Right lung (tissue), 5 donors: ENCODE data around the gene PCDHGA1. TPM values are rescaled to one million over a fixed set of nuclear protein-coding genes. Genes with fewer than 3 reads are reported as not detected.
"Not testable (repeated sequence)": the region's sequence is repeated elsewhere in the genome, so short reads cannot be mapped to it uniquely, and the experiment has no call there.

Experiments used
- DNase-seq, 2 donors: peaks; one replicate each; pipeline ENCODE4 v3.0.0-alpha.2; 2013
- polyA plus RNA-seq, 5 donors: library from polyadenylated mRNA; unstranded; fragments of 120-200 nt; gene quantifications; one replicate each; pipeline versions ENCODE4 v1.2.1 to v1.2.3, GENCODE V29; 2013; ENCODE audit warnings: inconsistent platforms in 1 of 5, low replicate concordance in 1 of 5; ENCODE audit not compliant: insufficient read length in 5 of 5, insufficient read depth in 1 of 5

PCDHGA1 gene
- polyA plus RNA-seq, 5 donors: 0.50 to 1.0 (median 0.72) TPM

DNA sequence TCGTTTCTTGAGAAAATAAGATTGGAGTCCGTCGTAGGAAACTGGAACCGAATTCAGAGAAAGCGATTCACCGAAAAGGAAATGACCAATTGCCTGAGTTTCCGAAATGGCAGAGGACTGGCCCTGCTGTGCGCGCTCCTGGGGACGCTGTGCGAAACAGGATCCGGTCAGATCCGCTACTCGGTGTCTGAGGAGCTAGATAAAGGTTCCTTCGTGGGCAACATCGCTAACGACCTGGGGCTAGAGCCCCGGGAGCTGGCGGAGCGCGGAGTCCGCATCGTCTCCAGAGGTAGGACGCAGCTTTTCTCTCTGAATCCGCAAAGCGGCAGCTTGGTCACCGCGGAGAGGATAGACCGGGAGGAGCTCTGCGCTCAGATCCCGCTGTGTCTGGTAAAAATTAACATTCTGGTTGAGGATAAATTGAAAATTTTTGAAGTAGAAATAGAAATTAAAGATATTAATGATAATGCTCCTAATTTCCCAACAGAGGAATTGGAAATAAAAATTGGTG, 13.7 kb downstream of the PCDHGA1 start:
- no peak for DNase-seq

- DNase-seq: no peak
Measured at GRCh38 chr5:141345327-141345726, 15.0 kb downstream of the PCDHGA1 start.

- not testable (repeated sequence) for DNase-seq
Measured at GRCh38 chr5:141346017-141346416, 15.7 kb downstream of the PCDHGA1 start.

DNA sequence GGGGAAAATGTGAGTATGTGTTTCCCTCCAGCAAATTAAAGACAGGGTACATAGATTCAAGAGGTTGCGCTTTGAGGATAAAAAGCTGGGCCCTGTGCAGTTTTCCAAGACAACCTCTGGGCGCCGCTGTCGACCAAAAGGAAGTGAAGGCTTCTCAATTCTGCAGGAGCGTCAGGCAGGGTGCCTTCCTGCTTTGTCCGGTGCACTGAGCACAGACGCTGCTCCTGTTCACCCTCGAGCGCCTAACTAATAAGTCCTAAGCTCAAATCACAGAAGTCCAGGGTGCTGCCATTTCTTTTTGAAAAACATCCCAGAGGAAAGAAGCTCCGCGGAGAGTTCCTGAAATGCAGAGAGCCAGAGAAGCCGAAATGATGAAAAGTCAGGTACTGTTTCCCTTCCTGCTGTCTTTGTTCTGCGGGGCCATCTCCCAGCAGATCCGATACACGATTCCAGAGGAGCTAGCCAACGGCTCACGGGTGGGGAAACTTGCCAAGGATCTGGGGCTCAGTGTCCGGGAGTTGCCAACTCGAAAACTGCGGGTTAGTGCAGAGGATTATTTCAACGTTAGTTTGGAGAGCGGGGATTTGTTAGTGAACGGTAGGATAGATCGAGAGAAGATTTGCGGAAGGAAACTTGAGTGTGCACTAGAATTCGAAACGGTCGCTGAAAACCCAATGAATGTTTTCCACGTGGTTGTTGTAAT, 19.8 kb downstream of the PCDHGA1 start, which contains the start of gene PCDHGB1:
PCDHGB1 (plus strand) TSS at position 183 of the 703 bp plus-strand sequence; CDS start at position 345, 162 bp downstream.
- DNase-seq: no peak

DNA sequence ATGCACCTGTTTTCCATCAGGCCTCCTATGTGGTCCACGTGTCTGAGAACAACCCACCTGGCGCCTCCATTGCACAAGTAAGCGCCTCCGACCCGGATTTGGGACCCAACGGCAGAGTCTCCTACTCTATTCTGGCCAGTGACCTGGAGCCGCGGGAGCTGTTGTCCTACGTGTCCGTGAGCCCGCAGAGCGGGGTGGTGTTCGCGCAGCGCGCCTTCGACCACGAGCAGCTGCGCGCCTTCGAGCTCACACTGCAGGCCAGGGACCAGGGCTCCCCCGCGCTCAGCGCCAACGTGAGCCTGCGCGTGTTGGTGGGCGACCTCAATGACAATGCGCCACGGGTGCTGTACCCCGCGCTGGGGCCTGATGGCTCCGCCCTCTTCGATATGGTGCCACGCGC, 21.3 kb downstream of the PCDHGA1 start:
- DNase-seq: no peak

GRCh38 chr5:141354900-141355469, 24.7 kb downstream of the PCDHGA1 start, which contains the start of gene PCDHGA4:
PCDHGA4 (plus strand) TSS chr5:141355021; CDS start chr5:141355108, 87 bp downstream.
- no peak for DNase-seq

GRCh38 chr5:141355641-141356040, 25.3 kb downstream of the PCDHGA1 start:
- DNase-seq: no peak

DNA sequence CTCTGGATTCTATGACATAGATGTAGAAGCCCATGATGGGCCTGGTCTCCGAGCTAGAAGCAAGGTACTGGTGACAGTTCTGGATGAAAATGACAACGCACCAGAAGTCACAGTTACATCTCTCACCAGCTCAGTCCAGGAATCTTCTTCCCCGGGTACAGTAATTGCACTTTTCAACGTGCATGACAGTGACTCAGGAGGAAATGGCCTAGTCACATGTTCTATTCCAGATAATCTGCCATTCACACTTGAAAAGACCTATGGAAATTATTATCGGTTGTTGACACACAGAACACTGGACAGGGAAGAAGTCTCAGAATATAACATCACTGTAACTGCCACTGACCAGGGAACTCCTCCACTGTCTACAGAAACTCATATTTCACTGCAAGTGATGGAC, 25.8 kb downstream of the PCDHGA1 start:
- no peak for DNase-seq

DNA sequence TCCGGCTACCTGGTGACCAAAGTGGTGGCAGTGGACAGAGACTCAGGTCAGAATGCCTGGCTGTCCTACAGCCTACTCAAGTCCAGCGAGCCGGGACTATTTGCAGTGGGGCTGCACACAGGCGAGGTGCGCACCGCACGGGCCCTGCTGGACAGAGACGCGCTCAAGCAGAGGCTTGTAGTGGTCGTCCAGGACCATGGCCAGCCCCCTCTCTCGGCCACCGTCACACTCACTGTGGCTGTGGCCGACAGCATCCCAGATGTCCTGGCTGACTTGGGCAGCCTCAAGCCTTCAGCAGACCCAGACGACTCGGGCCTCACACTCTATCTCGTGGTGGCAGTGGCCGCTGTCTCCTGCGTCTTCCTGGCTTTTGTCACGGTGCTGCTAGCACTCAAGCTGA, 26.6 kb downstream of the PCDHGA1 start:
- DNase-seq: no peak

DNA sequence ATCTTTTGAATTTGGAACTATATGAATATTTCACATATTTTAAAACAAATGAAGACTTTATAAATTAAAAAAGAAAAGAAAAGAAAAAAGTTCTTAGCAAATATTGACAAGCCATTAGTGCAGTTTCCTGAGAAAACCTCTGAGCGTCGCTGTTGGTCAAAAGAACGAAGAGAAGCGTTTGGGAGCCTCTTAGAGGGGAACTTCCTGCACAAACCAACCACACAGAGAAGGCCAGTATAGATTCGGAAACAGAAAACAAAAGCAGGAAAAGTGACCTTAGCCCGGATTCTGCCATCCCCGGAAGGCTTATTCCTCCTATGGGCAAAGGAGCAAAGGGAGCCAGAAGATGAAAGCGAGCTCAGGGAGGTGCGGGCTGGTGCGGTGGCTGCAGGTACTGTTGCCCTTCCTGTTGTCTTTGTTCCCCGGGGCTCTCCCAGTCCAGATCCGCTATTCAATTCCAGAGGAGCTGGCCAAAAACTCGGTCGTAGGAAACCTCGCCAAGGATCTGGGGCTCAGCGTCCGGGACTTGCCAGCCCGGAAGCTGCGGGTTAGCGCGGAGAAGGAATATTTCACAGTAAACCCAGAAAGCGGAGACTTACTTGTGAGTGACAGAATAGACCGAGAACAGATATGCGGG, 29.6 kb downstream of the PCDHGA1 start, which contains the start of gene PCDHGB2:
PCDHGB2 (plus strand) TSS at position 205 of the 637 bp plus-strand sequence; CDS start at position 347, 142 bp downstream.
- DNase-seq: no peak

- no peak for DNase-seq
Measured at GRCh38 chr5:141360685-141361084, 30.4 kb downstream of the PCDHGA1 start.

DNA sequence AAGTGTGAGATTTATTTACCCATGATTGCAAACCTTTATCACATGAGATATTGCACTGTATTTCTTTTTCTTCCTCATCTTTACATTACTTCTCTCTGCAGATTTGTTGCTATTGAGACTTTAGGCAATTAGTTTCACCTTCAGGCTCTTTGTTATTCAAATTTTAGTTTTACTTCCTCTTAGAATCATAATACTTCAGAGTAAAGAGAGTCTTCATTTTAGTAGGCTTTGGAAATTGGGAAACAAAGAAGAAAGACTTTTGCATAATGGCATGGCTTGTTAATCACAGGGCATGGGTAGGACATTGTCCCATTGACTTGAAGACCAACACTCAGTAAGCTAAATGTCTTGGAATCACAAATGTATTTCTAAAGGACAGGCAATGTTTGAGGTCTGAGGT, 32.4 kb downstream of the PCDHGA1 start:
- DNase-seq: no peak

DNA sequence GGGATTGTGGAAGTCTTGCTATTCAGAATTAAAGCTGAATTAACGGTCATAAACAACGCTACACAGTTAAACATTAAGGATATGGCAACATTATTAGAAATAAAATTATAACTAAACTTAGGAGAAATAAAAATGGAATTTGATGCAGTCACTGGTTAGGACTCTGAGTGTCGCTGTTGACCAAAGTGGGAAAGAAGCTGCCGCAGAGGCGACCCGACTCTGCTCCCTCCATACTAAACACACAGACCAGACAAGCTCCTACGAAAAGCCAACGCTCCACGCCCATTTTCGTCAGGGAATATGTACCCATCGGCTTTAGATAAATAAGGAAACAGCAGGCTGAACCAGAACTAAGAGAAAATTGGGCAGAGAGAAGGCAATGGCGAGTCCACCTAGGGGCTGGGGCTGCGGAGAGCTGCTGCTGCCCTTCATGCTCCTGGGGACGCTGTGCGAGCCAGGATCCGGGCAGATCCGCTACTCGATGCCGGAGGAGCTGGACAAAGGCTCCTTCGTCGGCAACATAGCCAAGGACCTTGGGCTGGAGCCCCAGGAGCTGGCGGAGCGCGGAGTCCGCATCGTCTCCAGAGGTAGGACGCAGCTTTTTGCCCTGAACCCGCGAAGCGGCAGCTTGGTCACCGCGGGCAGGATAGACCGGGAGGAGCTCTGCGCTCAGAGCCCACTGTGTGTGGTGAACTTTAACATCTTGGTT, 33.8 kb downstream of the PCDHGA1 start, which contains the start of gene PCDHGA5:
PCDHGA5 (plus strand) TSS at position 211 of the 709 bp plus-strand sequence; CDS start at position 380, 169 bp downstream.
- DNase-seq: no peak

- no peak for DNase-seq
Measured at GRCh38 chr5:141366016-141366896, 35.9 kb downstream of the PCDHGA1 start.

GRCh38 chr5:141369994-141370848, 39.9 kb downstream of the PCDHGA1 start, which contains the start of gene PCDHGB3:
PCDHGB3 (plus strand) TSS chr5:141370242; CDS start chr5:141370395, 153 bp downstream.
- DNase-seq: no peak

GRCh38 chr5:141371572-141372475, 41.5 kb downstream of the PCDHGA1 start:
- no peak for DNase-seq

DNA sequence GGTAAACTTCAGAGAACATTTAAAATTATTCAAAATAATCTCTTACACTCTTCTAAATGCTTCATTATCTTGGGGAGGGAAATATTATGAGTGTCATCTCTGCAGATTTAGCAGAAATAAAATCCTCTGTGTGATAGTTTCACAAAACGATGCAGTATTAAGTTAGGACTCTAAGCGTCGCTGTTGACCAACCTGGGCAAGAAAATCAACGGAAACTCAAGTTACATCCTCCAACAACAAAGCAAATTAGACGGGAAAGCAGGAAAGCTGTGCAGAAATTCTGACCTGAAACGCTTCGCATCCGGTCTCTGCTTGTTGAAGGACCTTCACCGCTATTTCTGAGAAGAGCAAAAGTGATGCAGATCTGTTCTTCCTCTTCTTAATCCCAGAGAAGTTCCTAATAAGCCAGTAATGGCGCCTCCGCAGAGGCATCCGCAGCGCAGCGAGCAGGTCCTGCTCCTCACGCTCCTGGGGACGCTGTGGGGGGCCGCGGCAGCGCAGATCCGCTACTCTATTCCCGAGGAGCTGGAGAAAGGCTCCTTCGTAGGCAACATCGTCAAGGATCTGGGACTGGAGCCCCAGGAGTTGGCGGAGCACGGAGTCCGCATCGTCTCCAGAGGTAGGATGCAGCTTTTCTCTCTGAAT, 43.5 kb downstream of the PCDHGA1 start, which contains the start of gene PCDHGA6:
PCDHGA6 (plus strand) TSS at position 219 of the 645 bp plus-strand sequence; CDS start at position 412, 193 bp downstream.
- DNase-seq: no peak

- DNase-seq: no peak
Measured at GRCh38 chr5:141374627-141375026, 44.3 kb downstream of the PCDHGA1 start.
